Measurements from ENCODE around the gene IGSF21. TPM values are rescaled to one million over a fixed set of nuclear protein-coding genes. Genes with fewer than 3 reads are reported as not detected.

IGSF21 gene
- total and polyA plus RNA-seq, 2 of the 8 experiments (the other 6 are each of a cell fraction or from before 2014, with no cell fraction given) = 22.5 to 28.5 TPM

GRCh38 chr1:18365099-18365705 lies 257.6 kb downstream of the IGSF21 start:
- Histone ChIP-seq H3K9me3 (ENCODE audit: insufficient read depth in 2 of 2, low read depth in 1 of 2, low read length in 1 of 2) (no peaks in the 10 kb centered on the region), H2BK120ac (replicated peaks; ENCODE audit: low read depth, low read length) (no peak overlapping the region), H4K20me1 (replicated peaks in 1 of 2; ENCODE audit: control insufficient read depth in 1 of 2, insufficient read depth in 2 of 2, low read length in 2 of 2) (no peaks in the 10 kb centered on the region), H3K27ac (ENCODE audit: low read depth, low read length) (no peak overlapping the region), H2AK5ac (ENCODE audit: low read depth, low read length) (no peak overlapping the region), H2BK12ac (ENCODE audit: low read depth, low read length) (no peak overlapping the region), H4K91ac (replicated peaks; ENCODE audit: insufficient read length, low read length) (no peak overlapping the region), H4K5ac (ENCODE audit: insufficient read length, low read depth, low read length) (no peak overlapping the region), H3K4me1 (replicated peaks in 1 of 4; ENCODE audit: control insufficient read depth in 3 of 4, insufficient read depth in 4 of 4, low read length in 3 of 4) (no peaks in the 10 kb centered on the region; a peak in 2 of 7 replicates), H2BK15ac (ENCODE audit: low read length) (no peak overlapping the region), H3K18ac (ENCODE audit: extremely low read depth, low read length) (no peak overlapping the region), H2AFZ (ENCODE audit: low read length) (no peak overlapping the region), H3K27me3 (replicated peaks in 1 of 4; ENCODE audit: control insufficient read depth in 3 of 4, extremely low read depth in 1 of 4, insufficient read depth in 3 of 4, low read length in 3 of 4) (peaks cover 0 to 3% (median 0%) of the 10 kb centered on the region in 4 experiments; a peak in 3 of 7 replicates), H3K23ac (ENCODE audit: insufficient read length) (no peak overlapping the region), H4K8ac (ENCODE audit: extremely low read depth, insufficient read depth, low read length) (no peak overlapping the region; the same call in 1 of the 2 replicates), H3K36me3 (ENCODE audit: control insufficient read depth in 2 of 4, insufficient read depth in 4 of 4, low read length in 3 of 4) (no peaks in the 10 kb centered on the region), H2BK20ac (ENCODE audit: low read length) (no peak overlapping the region), H3K4me3 (ENCODE audit: extremely low read depth in 1 of 4, insufficient read depth in 2 of 4, low read depth in 3 of 4, low read length in 4 of 4) (no peak overlapping the region), H3K14ac (ENCODE audit: insufficient read length) (no peak overlapping the region), H2BK5ac (ENCODE audit: low read depth, low read length) (no peak overlapping the region), H3K79me1 (ENCODE audit: low read depth, low read length) (no peaks in the 10 kb centered on the region), H3K9ac (replicated peaks in 1 of 4; ENCODE audit: extremely low read depth in 1 of 4, low read depth in 3 of 4, low read length in 3 of 4) (no peak overlapping the region), H3K23me2 (ENCODE audit: low read depth, low read length) (no peaks in the 10 kb centered on the region), H3K79me2 (ENCODE audit: control insufficient read depth in 1 of 2, insufficient read depth in 2 of 2, low read length in 2 of 2) (no peaks in the 10 kb centered on the region), H3K56ac (replicated peaks; ENCODE audit: insufficient read length, low read depth, low read length) (no peak overlapping the region), H3K4me2 (ENCODE audit: insufficient read depth in 1 of 2, low read depth in 2 of 2, low read length in 2 of 2) (no peak overlapping the region), H3K4ac (replicated peaks; ENCODE audit: insufficient read length, low read depth, low read length) (no peak overlapping the region)
- FAIRE-seq (no peak), DNase-seq (ENCODE audit: low read depth in 1 of 2, low spot score in 2 of 2) (no peak)
- 92% methylated on average over 23 of the region's 31 CpGs; no CpG with 5 or more reads in 1 of the 2 experiments for WGBS, 2 experiments (ENCODE audit: extremely low coverage in 1 of 2, insufficient coverage in 1 of 2, insufficient read length in 1 of 2, insufficient replicate concordance in 2 of 2, low coverage in 1 of 2, low lambda C conversion rate in 2 of 2, missing lambda C conversion rate in 1 of 2)
- POLR2A ChIA-PET (ENCODE audit: partially characterized antibody) = no interaction called here
- TF ChIP-seq SAP30 (IDR thresholded peaks at IDR 0.05; ENCODE audit: insufficient read depth, insufficient replicate concordance, low read length) = no peak
- TF ChIP-seq RAD21 (IDR thresholded peaks at IDR 0.05 in 1 of 2, conservative IDR thresholded peaks at IDR 0.05 in 1 of 2; ENCODE audit: low read depth in 2 of 2, low read length in 2 of 2) = peak; percentile 6 to 22; a peak in 2 of 4 replicates
- TF ChIP-seq POLR2AphosphoS5 (IDR thresholded peaks at IDR 0.05; ENCODE audit: low read depth, low read length) = no peak
- no peak for TF ChIP-seq SP2 (IDR thresholded peaks at IDR 0.05; ENCODE audit: low read length)
- TF ChIP-seq CTCF (IDR thresholded peaks at IDR 0.05; ENCODE audit: control extremely low read depth in 1 of 3, insufficient read depth in 1 of 3, low read depth in 1 of 3, low read length in 3 of 3) = peak; percentile 23 to 57 (median 37); a peak in 3 of 4 replicates
- CTCF ChIA-PET (ENCODE audit: partially characterized antibody) = interaction anchor here (0.6 to 2.4 kb wide), 9 partner anchors 9 to 307 kb away, joined by 3 to 9 read pairs (median 3); no protein-coding TSS in a partner anchor
